ENCODE results near the gene HSPA5.

DNA sequence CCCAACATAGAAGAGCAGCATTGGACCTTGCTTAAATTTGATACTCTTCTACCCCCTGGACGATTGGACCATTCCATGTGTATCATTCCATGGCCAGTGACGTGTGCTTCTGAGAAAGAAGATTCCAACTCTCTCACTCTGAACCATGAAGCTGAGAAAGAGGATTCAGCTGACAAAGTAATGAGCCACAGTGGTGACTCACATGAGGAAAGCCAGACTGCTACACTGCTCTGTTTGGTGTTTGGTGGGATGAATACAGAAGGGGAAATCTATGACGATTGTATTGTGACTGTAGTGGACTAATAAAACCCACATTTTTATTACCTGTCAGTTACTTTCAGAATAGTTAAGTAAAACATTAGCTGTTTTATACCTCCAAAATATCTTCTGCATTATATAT lies 7.5 kb downstream of the HSPA5 start:
- TF ChIP-seq, protein P1, sequence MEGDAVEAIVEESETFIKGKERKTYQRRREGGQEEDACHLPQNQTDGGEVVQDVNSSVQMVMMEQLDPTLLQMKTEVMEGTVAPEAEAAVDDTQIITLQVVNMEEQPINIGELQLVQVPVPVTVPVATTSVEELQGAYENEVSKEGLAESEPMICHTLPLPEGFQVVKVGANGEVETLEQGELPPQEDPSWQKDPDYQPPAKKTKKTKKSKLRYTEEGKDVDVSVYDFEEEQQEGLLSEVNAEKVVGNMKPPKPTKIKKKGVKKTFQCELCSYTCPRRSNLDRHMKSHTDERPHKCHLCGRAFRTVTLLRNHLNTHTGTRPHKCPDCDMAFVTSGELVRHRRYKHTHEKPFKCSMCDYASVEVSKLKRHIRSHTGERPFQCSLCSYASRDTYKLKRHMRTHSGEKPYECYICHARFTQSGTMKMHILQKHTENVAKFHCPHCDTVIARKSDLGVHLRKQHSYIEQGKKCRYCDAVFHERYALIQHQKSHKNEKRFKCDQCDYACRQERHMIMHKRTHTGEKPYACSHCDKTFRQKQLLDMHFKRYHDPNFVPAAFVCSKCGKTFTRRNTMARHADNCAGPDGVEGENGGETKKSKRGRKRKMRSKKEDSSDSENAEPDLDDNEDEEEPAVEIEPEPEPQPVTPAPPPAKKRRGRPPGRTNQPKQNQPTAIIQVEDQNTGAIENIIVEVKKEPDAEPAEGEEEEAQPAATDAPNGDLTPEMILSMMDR (optimal IDR thresholded peaks at IDR 0.05 in 1 of 3, IDR thresholded peaks at IDR 0.05 in 1 of 3, conservative IDR thresholded peaks at IDR 0.05 in 1 of 3; ENCODE audit: extremely low read depth in 1 of 3, insufficient read depth in 2 of 3, low read length in 3 of 3) = no peak
- no peak for TF ChIP-seq EZH2 (IDR thresholded peaks at IDR 0.05; ENCODE audit: low read length)
